ENCODE data around the gene DCLK1. TPM values are rescaled to one million over a fixed set of nuclear protein-coding genes. Genes with fewer than 3 reads are reported as not detected.

Gene DCLK1
- total and polyA plus RNA-seq, 2 experiments from 2014 or later: 0.16 to 2.9 TPM

DNA sequence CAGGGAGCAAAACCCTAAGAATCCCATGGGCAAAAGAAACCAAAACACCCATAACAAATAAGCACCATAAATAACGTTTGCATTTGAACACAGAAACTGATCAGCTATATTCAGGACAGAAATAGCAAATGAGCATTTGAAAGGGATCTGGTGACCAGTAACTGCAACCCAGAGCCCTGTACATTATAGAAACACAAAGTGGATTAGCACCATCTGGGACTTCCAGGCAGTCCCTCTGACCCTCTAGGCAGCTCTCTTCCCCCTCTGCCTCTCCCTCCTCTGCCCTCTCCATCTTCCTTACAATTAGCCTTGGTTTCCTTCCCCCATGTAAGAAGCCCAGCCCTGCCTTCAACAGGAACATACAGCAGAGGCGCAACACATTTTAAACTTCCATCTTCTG is 215.0 kb downstream of the DCLK1 start:
- Histone ChIP-seq H3K36me3 (replicated peaks; ENCODE audit: insufficient read depth, low read depth) (no peaks in the 10 kb centered on the region), H3K79me2 (no peaks in the 10 kb centered on the region), H3K9me3 (ENCODE audit: low read depth) (no peaks in the 10 kb centered on the region), H3K9me2 (replicated peaks; ENCODE audit: insufficient read depth) (no peaks in the 10 kb centered on the region), H3K4me1 (ENCODE audit: insufficient read depth) (no peaks in the 10 kb centered on the region), H3K27me3 (no peaks in the 10 kb centered on the region), H2AFZ (no peak overlapping the region), H4K20me1 (ENCODE audit: insufficient read depth, poor library complexity, severe bottlenecking) (no peaks in the 10 kb centered on the region), H3K27ac (no peak overlapping the region), H3K4me3 (no peak overlapping the region), H3K4me2 (no peak overlapping the region)
- DNase-seq (ENCODE audit: low spot score): no peak
- TF ChIP-seq EZH2phosphoT487 (IDR thresholded peaks at IDR 0.05; ENCODE audit: low read depth, severe bottlenecking, unreplicated experiment): no peak
- 68% methylated on average over 2 of the region's 2 CpGs for WGBS (ENCODE audit: low lambda C conversion rate, missing lambda C conversion rate)

DNA sequence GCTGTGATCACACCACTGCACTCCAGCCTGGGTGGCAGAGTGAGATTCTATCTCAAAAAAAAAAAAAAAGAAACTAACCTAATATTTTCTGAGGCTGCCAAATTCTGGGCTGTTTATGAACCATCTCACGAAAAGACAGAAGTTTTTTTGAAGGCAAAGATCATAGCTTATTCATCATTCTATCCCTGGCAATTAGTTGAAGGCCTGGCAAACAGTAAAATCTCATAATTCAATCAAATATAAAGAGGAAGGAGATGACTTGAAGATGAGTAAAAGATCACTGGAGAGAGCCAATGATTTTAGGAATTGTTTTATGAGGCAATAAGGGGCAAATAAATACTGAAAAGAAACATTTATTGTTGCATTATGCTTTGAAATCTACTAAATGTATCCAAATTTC is 216.5 kb downstream of the DCLK1 start:
- no peaks in the 10 kb centered on the region for H3K27me3 ChIP-seq
- no peak overlapping the region for H3K27ac ChIP-seq
- no peak for TF ChIP-seq EZH2phosphoT487 (IDR thresholded peaks at IDR 0.05; ENCODE audit: low read depth, severe bottlenecking, unreplicated experiment)
- TF ChIP-seq, protein P1, sequence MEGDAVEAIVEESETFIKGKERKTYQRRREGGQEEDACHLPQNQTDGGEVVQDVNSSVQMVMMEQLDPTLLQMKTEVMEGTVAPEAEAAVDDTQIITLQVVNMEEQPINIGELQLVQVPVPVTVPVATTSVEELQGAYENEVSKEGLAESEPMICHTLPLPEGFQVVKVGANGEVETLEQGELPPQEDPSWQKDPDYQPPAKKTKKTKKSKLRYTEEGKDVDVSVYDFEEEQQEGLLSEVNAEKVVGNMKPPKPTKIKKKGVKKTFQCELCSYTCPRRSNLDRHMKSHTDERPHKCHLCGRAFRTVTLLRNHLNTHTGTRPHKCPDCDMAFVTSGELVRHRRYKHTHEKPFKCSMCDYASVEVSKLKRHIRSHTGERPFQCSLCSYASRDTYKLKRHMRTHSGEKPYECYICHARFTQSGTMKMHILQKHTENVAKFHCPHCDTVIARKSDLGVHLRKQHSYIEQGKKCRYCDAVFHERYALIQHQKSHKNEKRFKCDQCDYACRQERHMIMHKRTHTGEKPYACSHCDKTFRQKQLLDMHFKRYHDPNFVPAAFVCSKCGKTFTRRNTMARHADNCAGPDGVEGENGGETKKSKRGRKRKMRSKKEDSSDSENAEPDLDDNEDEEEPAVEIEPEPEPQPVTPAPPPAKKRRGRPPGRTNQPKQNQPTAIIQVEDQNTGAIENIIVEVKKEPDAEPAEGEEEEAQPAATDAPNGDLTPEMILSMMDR (IDR thresholded peaks at IDR 0.05; ENCODE audit: poor library complexity): no peak
- TF ChIP-seq EZH2 (IDR thresholded peaks at IDR 0.05; ENCODE audit: borderline replicate concordance): no peak
- H3K4me1 ChIP-seq (ENCODE audit: insufficient read depth): no peaks in the 10 kb centered on the region
- no peak for DNase-seq (ENCODE audit: low spot score)
- H3K9me3 ChIP-seq (ENCODE audit: low read depth): no peaks in the 10 kb centered on the region
- H3K9me2 ChIP-seq (replicated peaks; ENCODE audit: insufficient read depth): no peaks in the 10 kb centered on the region
- H3K4me3 ChIP-seq: no peak overlapping the region
- H3K36me3 ChIP-seq (replicated peaks; ENCODE audit: insufficient read depth, low read depth): no peaks in the 10 kb centered on the region
- H2AFZ ChIP-seq: no peak overlapping the region
- no peaks in the 10 kb centered on the region for H4K20me1 ChIP-seq (ENCODE audit: insufficient read depth, poor library complexity, severe bottlenecking)
- whole genome bisulfite sequencing (ENCODE audit: low lambda C conversion rate, missing lambda C conversion rate): 71% methylated on average over 1 of the region's 1 CpG
- no peaks in the 10 kb centered on the region for H3K79me2 ChIP-seq
- H3K4me2 ChIP-seq: no peak overlapping the region

DNA sequence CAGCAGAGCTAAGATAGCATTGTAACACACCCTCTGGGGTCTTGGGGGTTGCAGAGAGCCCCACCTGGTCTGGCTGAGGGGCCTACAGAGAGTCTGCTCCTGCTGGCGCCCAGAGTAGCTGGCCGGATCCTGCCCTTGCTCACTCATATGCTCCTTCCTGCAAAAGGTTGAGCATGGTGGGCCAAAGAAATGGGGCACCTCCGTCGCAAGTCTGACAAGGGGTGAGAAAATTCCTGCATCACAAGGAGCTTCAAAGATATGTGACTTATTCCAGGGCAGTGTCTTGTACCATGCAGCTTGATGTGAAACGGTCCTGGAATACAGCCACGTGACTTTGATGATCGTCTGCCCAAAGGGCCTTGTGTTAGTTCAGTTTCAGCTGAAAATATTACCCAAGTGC is 218.3 kb downstream of the DCLK1 start:
- Histone ChIP-seq H2AFZ (no peak overlapping the region), H3K36me3 (replicated peaks; ENCODE audit: insufficient read depth, low read depth) (no peaks in the 10 kb centered on the region), H3K4me3 (no peak overlapping the region), H3K27ac (no peak overlapping the region), H3K4me2 (no peak overlapping the region), H4K20me1 (ENCODE audit: insufficient read depth, poor library complexity, severe bottlenecking) (no peaks in the 10 kb centered on the region), H3K79me2 (no peaks in the 10 kb centered on the region), H3K9me2 (replicated peaks; ENCODE audit: insufficient read depth) (no peaks in the 10 kb centered on the region), H3K27me3 (no peaks in the 10 kb centered on the region), H3K4me1 (ENCODE audit: insufficient read depth) (no peaks in the 10 kb centered on the region), H3K9me3 (ENCODE audit: low read depth) (no peaks in the 10 kb centered on the region)
- no peak for DNase-seq (ENCODE audit: low spot score)
- 83% methylated on average over 7 of the region's 7 CpGs for WGBS (ENCODE audit: low lambda C conversion rate, missing lambda C conversion rate)
- TF ChIP-seq, protein P1 (IDR thresholded peaks at IDR 0.05; ENCODE audit: poor library complexity): no peak
- no peak for TF ChIP-seq EZH2 (IDR thresholded peaks at IDR 0.05; ENCODE audit: borderline replicate concordance)
- TF ChIP-seq EZH2phosphoT487 (IDR thresholded peaks at IDR 0.05; ENCODE audit: low read depth, severe bottlenecking, unreplicated experiment): no peak

DNA sequence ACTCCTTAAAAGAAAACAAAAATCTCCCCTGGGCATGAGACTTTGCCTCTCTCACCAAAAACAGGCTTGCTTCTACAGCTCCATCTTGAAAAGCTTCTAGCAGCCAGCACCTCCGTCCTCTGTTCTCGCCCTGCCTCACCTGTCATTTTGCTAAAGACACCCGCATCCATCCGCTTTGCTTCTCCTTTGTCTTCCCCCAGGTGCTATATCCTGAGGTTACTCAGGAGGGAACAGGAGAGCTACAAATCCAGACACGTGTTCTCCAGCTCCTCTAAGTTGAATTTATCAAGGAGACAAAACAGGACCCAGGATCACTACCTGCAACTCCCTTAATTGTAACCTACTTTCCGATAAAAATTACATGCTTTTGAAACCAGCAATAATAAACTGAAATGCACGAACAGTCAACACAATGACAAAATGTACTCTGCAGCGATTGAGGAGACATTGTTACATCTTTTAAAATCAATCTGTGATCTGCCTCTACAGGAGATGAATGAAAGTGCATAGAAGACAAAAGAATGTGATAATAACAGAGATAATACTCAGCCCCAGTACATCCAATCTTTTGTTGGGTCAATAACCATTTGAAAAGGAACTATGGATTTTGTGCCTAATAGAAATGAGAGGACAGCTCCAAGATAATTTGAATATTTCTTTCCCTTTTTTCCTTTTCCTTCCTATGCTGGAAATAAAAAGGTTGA is 221.2 kb downstream of the DCLK1 start:
- DNase-seq (ENCODE audit: low spot score): no peak
- WGBS (ENCODE audit: low lambda C conversion rate, missing lambda C conversion rate): 75% methylated on average over 8 of the region's 8 CpGs
- H3K4me2 ChIP-seq: no peak overlapping the region
- H2AFZ ChIP-seq: no peak overlapping the region
- H4K20me1 ChIP-seq (ENCODE audit: insufficient read depth, poor library complexity, severe bottlenecking): no peaks in the 10 kb centered on the region
- no peak for TF ChIP-seq EZH2 (IDR thresholded peaks at IDR 0.05; ENCODE audit: borderline replicate concordance)
- TF ChIP-seq, protein P1 (IDR thresholded peaks at IDR 0.05; ENCODE audit: poor library complexity): no peak
- no peak for TF ChIP-seq EZH2phosphoT487 (IDR thresholded peaks at IDR 0.05; ENCODE audit: low read depth, severe bottlenecking, unreplicated experiment)
- H3K79me2 ChIP-seq: no peaks in the 10 kb centered on the region
- H3K4me1 ChIP-seq (ENCODE audit: insufficient read depth): no peaks in the 10 kb centered on the region
- H3K9me3 ChIP-seq (ENCODE audit: low read depth): no peaks in the 10 kb centered on the region
- H3K27ac ChIP-seq: no peak overlapping the region
- no peaks in the 10 kb centered on the region for H3K36me3 ChIP-seq (replicated peaks; ENCODE audit: insufficient read depth, low read depth)
- no peaks in the 10 kb centered on the region for H3K9me2 ChIP-seq (replicated peaks; ENCODE audit: insufficient read depth)
- H3K4me3 ChIP-seq: no peak overlapping the region
- no peaks in the 10 kb centered on the region for H3K27me3 ChIP-seq

Data from hepatocyte (in vitro differentiated cells).